Type B pancreatic cell (in vitro differentiated cells): ENCODE measurements around the gene LPCAT4. TPM values are rescaled to one million over a fixed set of nuclear protein-coding genes. Genes with fewer than 3 reads are reported as not detected.

ENCODE experiments used
- DNase-seq: peaks from one replicate; pipeline ENCODE4 v3.0.0; 2021; ENCODE audit warnings: mixed read lengths; ENCODE audit not compliant: unreplicated experiment; ENCODE audit errors: extremely low spot score
- H3K27ac Mint-ChIP-seq: 2 replicates; pipeline ENCODE4 v1.8.0; 2021; ENCODE audit warnings: mild to moderate bottlenecking, mixed read lengths
- H3K27me3 Mint-ChIP-seq: 2 replicates; pipeline ENCODE4 v1.8.0; 2021; ENCODE audit warnings: mixed read lengths
- H3K36me3 Mint-ChIP-seq: 2 replicates; pipeline ENCODE4 v1.8.0; 2021; ENCODE audit warnings: mixed read lengths
- H3K4me1 Mint-ChIP-seq: one replicate; pipeline ENCODE4 v1.8.0; 2021; ENCODE audit warnings: mixed read lengths; ENCODE audit not compliant: unreplicated experiment
- H3K4me3 Mint-ChIP-seq: 2 replicates; pipeline ENCODE4 v1.8.0; 2021; ENCODE audit warnings: mild to moderate bottlenecking, mixed read lengths
- H3K9me3 Mint-ChIP-seq: 2 replicates; pipeline ENCODE4 v1.8.0; 2021; ENCODE audit warnings: mixed read lengths
- CTCF ChIP-seq: fragments of 200-600 bp; sonication (generic); conservative IDR thresholded peaks from 2 replicates; pipeline ENCODE4 v1.5.0; 2021; ENCODE audit warnings: antibody characterized with exemption, mild to moderate bottlenecking
- total RNA-seq: library from RNA; stranded (reverse); gene quantifications from 2 replicates; pipeline ENCODE4 v1.2.1, GENCODE V29; 2021; ENCODE audit warnings: low replicate concordance

The LPCAT4 gene
- total RNA-seq, 1 donor from 2014 or later: 87.5 TPM

- Mint-ChIP-seq H3K27ac (peak overlapping the region; percentile 93), H3K4me1 (peaks cover 28% of the 10 kb centered on the region), H3K36me3 (peaks cover 25% of the 10 kb centered on the region), H3K27me3 (no peaks in the 10 kb centered on the region), H3K4me3 (no peak overlapping the region), H3K9me3 (no peaks in the 10 kb centered on the region)
- no peak for DNase-seq
- TF ChIP-seq CTCF: no peak
Measured at GRCh38 chr15:34361278-34361677, 5.7 kb downstream of the LPCAT4 start.

- Mint-ChIP-seq H3K4me3 (peak overlapping the region; percentile 77), H3K4me1 (peaks cover 20% of the 10 kb centered on the region), H3K27ac (peak overlapping the region; percentile 93), H3K9me3 (no peaks in the 10 kb centered on the region), H3K36me3 (peaks cover 26% of the 10 kb centered on the region), H3K27me3 (no peaks in the 10 kb centered on the region)
- no peak for DNase-seq
- no peak for TF ChIP-seq CTCF
Measured at GRCh38 chr15:34360298-34360697, 6.7 kb downstream of the LPCAT4 start.

GRCh38 chr15:34359416-34359815 is 7.6 kb downstream of the LPCAT4 start:
- H3K27ac Mint-ChIP-seq: no peak overlapping the region
- H3K4me3 Mint-ChIP-seq: no peak overlapping the region
- H3K27me3 Mint-ChIP-seq: no peaks in the 10 kb centered on the region
- no peak for TF ChIP-seq CTCF
- DNase-seq: no peak
- peaks cover 17% of the 10 kb centered on the region for H3K4me1 Mint-ChIP-seq
- peaks cover 29% of the 10 kb centered on the region for H3K36me3 Mint-ChIP-seq
- H3K9me3 Mint-ChIP-seq: no peaks in the 10 kb centered on the region

- Mint-ChIP-seq H3K27me3 (no peaks in the 10 kb centered on the region), H3K4me3 (no peak overlapping the region), H3K4me1 (peaks cover 17% of the 10 kb centered on the region), H3K9me3 (no peaks in the 10 kb centered on the region), H3K27ac (peak overlapping the region; percentile 36), H3K36me3 (peaks cover 29% of the 10 kb centered on the region)
- DNase-seq: no peak
- no peak for TF ChIP-seq CTCF
Measured at GRCh38 chr15:34358948-34359347, 8.0 kb downstream of the LPCAT4 start.

GRCh38 chr15:34358367-34358766 is 8.6 kb downstream of the LPCAT4 start:
- H3K4me3 Mint-ChIP-seq: peak overlapping the region; percentile 21

More at GRCh38 chr15:34358367-34358766, 8.6 kb downstream of the LPCAT4 start:
- TF ChIP-seq CTCF: peak; percentile 54
- peaks cover 17% of the 10 kb centered on the region for H3K4me1 Mint-ChIP-seq
- H3K36me3 Mint-ChIP-seq: peaks cover 29% of the 10 kb centered on the region
- H3K27ac Mint-ChIP-seq: no peak overlapping the region
- H3K27me3 Mint-ChIP-seq: no peaks in the 10 kb centered on the region
- no peak for DNase-seq
- no peaks in the 10 kb centered on the region for H3K9me3 Mint-ChIP-seq
